OCI-LY3 (cell line): ENCODE results near the gene CACNA2D3.

Experiments used
- H2AFZ ChIP-seq: fragments of 200-600, 300-600 bp; shearing (Covaris generic); 2 replicates; pipeline ENCODE4 v1.6.0; 2014; ENCODE audit warnings: antibody characterized with exemption, low read depth, low read length
- H3K27ac ChIP-seq: fragments of 200-600, 300-600 bp; sonication (generic); 2 replicates; pipeline ENCODE4 v1.5.1; 2014; ENCODE audit warnings: mild to moderate bottlenecking, low read length, moderate library complexity, mixed read lengths
- H3K27me3 ChIP-seq: fragments of 200-600, 300-600 bp; sonication (generic); 2 replicates; pipeline ENCODE4 v1.6.1; 2014; ENCODE audit warnings: low read depth, low read length, mixed read lengths
- H3K36me3 ChIP-seq: fragments of 200-600, 300-600 bp; sonication (generic); replicated peaks from 2 replicates; pipeline ENCODE3; 2014; ENCODE audit warnings: low read depth, low read length, mixed read lengths
- H3K4me1 ChIP-seq: fragments of 300-600, 200-600 bp; sonication (generic); 2 replicates; pipeline ENCODE4 v1.6.1; 2014; ENCODE audit warnings: low read length, mixed read lengths
- H3K4me2 ChIP-seq: fragments of 200-600, 300-600 bp; sonication (generic); 2 replicates; pipeline ENCODE4 v1.6.1; 2014; ENCODE audit warnings: low read length, mixed read lengths
- H3K4me3 ChIP-seq: fragments of 300-600, 200-600 bp; sonication (generic); 2 replicates; pipeline ENCODE4 v1.5.1; 2014; ENCODE audit warnings: antibody characterized with exemption, mild to moderate bottlenecking, low read length, moderate library complexity
- H3K79me2 ChIP-seq: fragments of 300-600, 200-600 bp; shearing (Covaris generic); 2 replicates; pipeline ENCODE4 v1.6.1; 2014; ENCODE audit warnings: mild to moderate bottlenecking, low read length, mixed read lengths
- H3K9ac ChIP-seq: fragments of 300-600, 200-600 bp; shearing (Covaris generic); 2 replicates; pipeline ENCODE4 v1.6.0; 2014; ENCODE audit warnings: mild to moderate bottlenecking, low read length, moderate library complexity
- H3K9me3 ChIP-seq: fragments of 200-600, 300-600 bp; shearing (Covaris generic); 2 replicates; pipeline ENCODE4 v1.6.1; 2014; ENCODE audit warnings: low read length, mixed read lengths; ENCODE audit not compliant: insufficient read depth
- H4K20me1 ChIP-seq: fragments of 200-600, 300-600 bp; sonication (generic); 2 replicates; pipeline ENCODE4 v1.6.1; 2016; ENCODE audit warnings: low read length, mixed read lengths; ENCODE audit not compliant: insufficient read depth
- EZH2phosphoT487 ChIP-seq: fragments of 200-600 bp; shearing (Covaris generic); IDR thresholded peaks from 2 replicates; pipeline ENCODE4 v1.6.1; 2018; ENCODE audit warnings: antibody characterized with exemption, mixed run types, low read depth
- TF ChIP-seq, protein P1 (sequence below): fragments of 200-600, 300-600 bp; sonication (generic); IDR thresholded peaks from 2 replicates; pipeline ENCODE4 v1.5.1; 2014; ENCODE audit warnings: antibody characterized with exemption, low read length, low read depth

The CACNA2D3 gene

DNA sequence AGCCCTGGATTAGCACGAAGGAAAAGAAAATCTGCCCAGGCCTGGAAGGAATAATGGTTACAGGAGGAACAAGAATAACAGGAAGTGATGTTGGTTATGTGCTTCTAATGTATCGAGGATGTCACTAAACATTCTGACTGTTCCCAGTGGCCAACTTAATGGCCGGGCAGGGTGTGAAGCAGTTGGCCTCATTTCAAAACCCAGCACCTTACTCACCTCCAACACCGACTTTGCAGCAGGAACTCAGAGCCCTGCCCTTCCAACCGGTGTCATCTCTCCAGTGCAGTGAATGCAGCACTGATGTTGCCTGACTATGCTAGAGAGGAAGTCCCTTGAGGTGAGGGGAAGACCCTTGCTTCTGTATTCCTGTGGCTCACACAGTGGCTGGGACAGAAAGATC lies 967.9 kb downstream of the CACNA2D3 start:
- H3K27me3 ChIP-seq, result peaks cover 7% of the 10 kb centered on the region; the same call in 1 of the 2 replicates
- no peaks in the 10 kb centered on the region for H4K20me1 ChIP-seq
- H3K4me3 ChIP-seq, result no peak overlapping the region
- H3K4me1 ChIP-seq, result no peaks in the 10 kb centered on the region
- no peaks in the 10 kb centered on the region for H3K9me3 ChIP-seq
- H3K27ac ChIP-seq, result no peak overlapping the region
- H2AFZ ChIP-seq, result no peak overlapping the region
- no peaks in the 10 kb centered on the region for H3K79me2 ChIP-seq
- TF ChIP-seq EZH2phosphoT487, result no peak
- TF ChIP-seq, protein P1, sequence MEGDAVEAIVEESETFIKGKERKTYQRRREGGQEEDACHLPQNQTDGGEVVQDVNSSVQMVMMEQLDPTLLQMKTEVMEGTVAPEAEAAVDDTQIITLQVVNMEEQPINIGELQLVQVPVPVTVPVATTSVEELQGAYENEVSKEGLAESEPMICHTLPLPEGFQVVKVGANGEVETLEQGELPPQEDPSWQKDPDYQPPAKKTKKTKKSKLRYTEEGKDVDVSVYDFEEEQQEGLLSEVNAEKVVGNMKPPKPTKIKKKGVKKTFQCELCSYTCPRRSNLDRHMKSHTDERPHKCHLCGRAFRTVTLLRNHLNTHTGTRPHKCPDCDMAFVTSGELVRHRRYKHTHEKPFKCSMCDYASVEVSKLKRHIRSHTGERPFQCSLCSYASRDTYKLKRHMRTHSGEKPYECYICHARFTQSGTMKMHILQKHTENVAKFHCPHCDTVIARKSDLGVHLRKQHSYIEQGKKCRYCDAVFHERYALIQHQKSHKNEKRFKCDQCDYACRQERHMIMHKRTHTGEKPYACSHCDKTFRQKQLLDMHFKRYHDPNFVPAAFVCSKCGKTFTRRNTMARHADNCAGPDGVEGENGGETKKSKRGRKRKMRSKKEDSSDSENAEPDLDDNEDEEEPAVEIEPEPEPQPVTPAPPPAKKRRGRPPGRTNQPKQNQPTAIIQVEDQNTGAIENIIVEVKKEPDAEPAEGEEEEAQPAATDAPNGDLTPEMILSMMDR, result no peak
- no peaks in the 10 kb centered on the region for H3K36me3 ChIP-seq
- H3K9ac ChIP-seq, result no peak overlapping the region
- no peak overlapping the region for H3K4me2 ChIP-seq

DNA sequence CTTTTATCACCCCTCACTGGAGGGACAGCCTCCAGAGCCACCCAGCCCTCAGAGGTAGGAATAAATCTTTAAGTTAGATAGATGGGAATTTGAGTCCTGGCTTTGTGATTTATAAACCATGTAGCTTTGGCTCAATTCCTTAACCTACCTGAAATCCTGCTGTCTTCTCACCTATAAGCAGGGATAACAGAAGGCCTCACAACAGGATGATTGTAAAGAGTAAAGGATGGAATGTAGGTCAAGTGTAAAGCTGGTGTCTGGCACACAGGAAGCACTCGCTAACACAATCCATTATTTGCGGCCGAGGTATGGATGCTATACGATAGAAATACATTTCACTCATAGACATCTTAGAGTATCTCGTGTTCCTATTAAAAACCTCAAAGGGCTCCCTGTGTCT lies 968.4 kb downstream of the CACNA2D3 start:
- no peak overlapping the region for H3K9ac ChIP-seq
- H3K79me2 ChIP-seq, result no peaks in the 10 kb centered on the region
- H3K4me3 ChIP-seq, result no peak overlapping the region
- no peaks in the 10 kb centered on the region for H3K36me3 ChIP-seq
- H3K27me3 ChIP-seq, result peaks cover 7% of the 10 kb centered on the region
- H4K20me1 ChIP-seq, result no peaks in the 10 kb centered on the region
- no peak overlapping the region for H3K27ac ChIP-seq
- no peaks in the 10 kb centered on the region for H3K4me1 ChIP-seq
- no peak overlapping the region for H3K4me2 ChIP-seq
- TF ChIP-seq, protein P1, result no peak
- TF ChIP-seq EZH2phosphoT487, result no peak
- H3K9me3 ChIP-seq, result 0 out of 2 replicates have a peak, but pooled peaks cover 1% of the 10 kb centered on the region
- no peak overlapping the region for H2AFZ ChIP-seq

GRCh38 chr3:55091381-55092225 lies 969.3 kb downstream of the CACNA2D3 start:
- no peak for TF ChIP-seq EZH2phosphoT487
- TF ChIP-seq, protein P1, result no peak
- Histone ChIP-seq H3K36me3 (no peaks in the 10 kb centered on the region), H3K4me2 (no peak overlapping the region), H3K4me1 (no peaks in the 10 kb centered on the region), H3K79me2 (no peaks in the 10 kb centered on the region), H3K4me3 (no peak overlapping the region), H3K9ac (no peak overlapping the region), H2AFZ (no peak overlapping the region), H3K27me3 (peaks cover 7% of the 10 kb centered on the region), H3K27ac (no peak overlapping the region), H4K20me1 (no peaks in the 10 kb centered on the region), H3K9me3 (0 out of 2 replicates have a peak, but pooled peaks cover 3% of the 10 kb centered on the region)

GRCh38 chr3:55094676-55095075 lies 972.3 kb downstream of the CACNA2D3 start:
- 0 out of 2 replicates have a peak, but pooled peaks cover 3% of the 10 kb centered on the region for H3K9me3 ChIP-seq
- TF ChIP-seq, protein P1, result no peak
- no peak for TF ChIP-seq EZH2phosphoT487
- no peaks in the 10 kb centered on the region for H3K4me1 ChIP-seq
- no peaks in the 10 kb centered on the region for H3K36me3 ChIP-seq
- no peaks in the 10 kb centered on the region for H4K20me1 ChIP-seq
- no peaks in the 10 kb centered on the region for H3K79me2 ChIP-seq
- no peak overlapping the region for H3K4me2 ChIP-seq
- H2AFZ ChIP-seq, result no peak overlapping the region
- no peak overlapping the region for H3K27ac ChIP-seq
- H3K9ac ChIP-seq, result no peak overlapping the region
- H3K27me3 ChIP-seq, result peaks cover 7% of the 10 kb centered on the region
- H3K4me3 ChIP-seq, result no peak overlapping the region
